HUES48 (cell line): ENCODE results near the gene DAPK1.

Source experiments
- H3K27ac ChIP-seq: one replicate; pipeline ENCODE4 v1.7.0; 2013; ENCODE audit warnings: low read depth, low read length, inconsistent platforms
- H3K27me3 ChIP-seq: 2 replicates; pipeline ENCODE4 v1.6.1; 2013; ENCODE audit warnings: mild to moderate bottlenecking, low read length; ENCODE audit not compliant: control insufficient read depth, insufficient read depth
- H3K36me3 ChIP-seq: 2 replicates; pipeline ENCODE4 v1.6.1; 2013; ENCODE audit warnings: low read length; ENCODE audit not compliant: control insufficient read depth, insufficient read depth
- H3K4me1 ChIP-seq: 2 replicates; pipeline ENCODE4 v1.6.1; 2013; ENCODE audit warnings: mild to moderate bottlenecking, low read length; ENCODE audit not compliant: control insufficient read depth, insufficient read depth
- H3K4me3 ChIP-seq: 2 replicates; pipeline ENCODE4 v1.5.1; 2013; ENCODE audit warnings: mild to moderate bottlenecking, low read depth, low read length
- H3K9ac ChIP-seq: 2 replicates; pipeline ENCODE4 v1.6.1; 2013; ENCODE audit warnings: mild to moderate bottlenecking, low read depth, low read length, moderate library complexity
- H3K9me3 ChIP-seq: 2 replicates; pipeline ENCODE4 v1.6.1; 2013; ENCODE audit warnings: low read length; ENCODE audit not compliant: control insufficient read depth, insufficient read depth

The DAPK1 gene

GRCh38 chr9:87478226-87478992 is 19.3 kb upstream of the DAPK1 start:
- Histone ChIP-seq H3K27me3 (no peaks in the 10 kb centered on the region), H3K27ac (no peak overlapping the region), H3K36me3 (no peaks in the 10 kb centered on the region), H3K9ac (no peak overlapping the region), H3K4me3 (no peak overlapping the region), H3K4me1 (no peaks in the 10 kb centered on the region), H3K9me3 (no peaks in the 10 kb centered on the region)

- H3K4me3 ChIP-seq = no peak overlapping the region
- H3K27me3 ChIP-seq = no peaks in the 10 kb centered on the region
- no peak overlapping the region for H3K9ac ChIP-seq
- H3K4me1 ChIP-seq = no peaks in the 10 kb centered on the region
- H3K9me3 ChIP-seq = no peaks in the 10 kb centered on the region
- no peaks in the 10 kb centered on the region for H3K36me3 ChIP-seq
- no peak overlapping the region for H3K27ac ChIP-seq
These were observed 17.9 kb upstream of the DAPK1 start for GRCh38 chr9:87479801-87480201.

GRCh38 chr9:87481890-87482855 is 15.5 kb upstream of the DAPK1 start:
- no peak overlapping the region for H3K9ac ChIP-seq
- H3K27ac ChIP-seq = no peak overlapping the region
- H3K36me3 ChIP-seq = no peaks in the 10 kb centered on the region
- no peak overlapping the region for H3K4me3 ChIP-seq
- no peaks in the 10 kb centered on the region for H3K9me3 ChIP-seq
- H3K27me3 ChIP-seq = no peaks in the 10 kb centered on the region
- H3K4me1 ChIP-seq = no peaks in the 10 kb centered on the region

- Histone ChIP-seq H3K27me3 (0 out of 2 replicates have a peak, but pooled peaks cover 3% of the 10 kb centered on the region), H3K4me3 (no peak overlapping the region), H3K9ac (no peak overlapping the region), H3K4me1 (no peaks in the 10 kb centered on the region), H3K36me3 (no peaks in the 10 kb centered on the region), H3K27ac (no peak overlapping the region), H3K9me3 (no peaks in the 10 kb centered on the region)
These were observed 7.4 kb upstream of the DAPK1 start for GRCh38 chr9:87490225-87490624.

- H3K4me1 ChIP-seq = no peaks in the 10 kb centered on the region
- no peak overlapping the region for H3K9ac ChIP-seq
- no peak overlapping the region for H3K27ac ChIP-seq
- no peak overlapping the region for H3K4me3 ChIP-seq
- H3K27me3 ChIP-seq = 0 out of 2 replicates have a peak, but pooled peaks cover 3% of the 10 kb centered on the region
- no peaks in the 10 kb centered on the region for H3K9me3 ChIP-seq
- no peaks in the 10 kb centered on the region for H3K36me3 ChIP-seq
These were observed 6.8 kb upstream of the DAPK1 start for GRCh38 chr9:87490907-87491306.

DNA sequence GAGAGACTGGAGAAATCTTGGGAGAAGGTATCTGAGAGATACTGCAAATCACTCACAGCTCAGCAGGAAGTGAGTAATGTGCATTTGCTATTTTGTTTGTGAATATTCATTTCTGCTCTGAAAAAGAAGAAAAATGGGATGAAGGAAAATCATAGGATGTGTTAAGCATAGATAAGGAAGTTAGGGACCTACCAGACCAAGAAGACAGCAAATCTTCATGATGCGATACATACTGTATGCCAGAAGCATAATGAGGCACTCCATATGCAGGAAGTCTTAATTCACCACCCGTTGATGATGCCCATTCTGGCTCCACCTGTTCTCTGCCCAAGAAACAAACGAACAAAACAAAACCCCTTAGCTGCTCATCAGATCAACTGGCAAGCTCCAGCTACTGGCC is 6.1 kb upstream of the DAPK1 start:
- no peaks in the 10 kb centered on the region for H3K9me3 ChIP-seq
- no peak overlapping the region for H3K9ac ChIP-seq
- H3K27me3 ChIP-seq = 0 out of 2 replicates have a peak, but pooled peaks cover 3% of the 10 kb centered on the region
- no peak overlapping the region for H3K27ac ChIP-seq
- no peak overlapping the region for H3K4me3 ChIP-seq
- no peaks in the 10 kb centered on the region for H3K4me1 ChIP-seq
- no peaks in the 10 kb centered on the region for H3K36me3 ChIP-seq

- Histone ChIP-seq H3K9me3 (no peaks in the 10 kb centered on the region), H3K27me3 (0 out of 2 replicates have a peak, but pooled peaks cover 3% of the 10 kb centered on the region), H3K36me3 (no peaks in the 10 kb centered on the region), H3K27ac (no peak overlapping the region), H3K9ac (no peak overlapping the region), H3K4me3 (no peak overlapping the region), H3K4me1 (no peaks in the 10 kb centered on the region)
These were observed 5.0 kb upstream of the DAPK1 start for GRCh38 chr9:87492642-87493041.

DNA sequence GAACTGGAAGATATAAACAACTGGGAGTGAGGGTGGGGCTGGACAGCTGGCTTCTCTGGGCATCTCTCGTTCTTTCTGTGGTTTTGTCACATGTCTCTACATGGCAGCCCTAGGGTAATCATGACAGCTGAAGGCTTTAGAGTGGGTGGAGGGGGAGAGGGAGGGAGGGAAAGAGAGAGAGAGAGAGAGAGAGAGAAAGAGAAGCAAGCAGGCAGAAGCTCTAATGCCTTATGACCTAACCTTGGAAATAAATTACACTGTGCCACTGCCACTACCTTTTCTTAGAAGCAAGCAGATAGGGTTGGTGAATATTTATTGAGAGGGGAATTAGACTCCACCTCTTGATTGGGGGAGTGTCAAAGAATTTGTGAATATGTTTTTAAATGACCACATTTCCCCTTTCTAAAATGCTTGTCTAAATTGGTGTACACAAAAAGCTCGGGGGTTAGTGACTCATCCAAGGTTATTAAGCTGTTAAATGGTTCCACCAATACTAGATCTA is 2.6 kb upstream of the DAPK1 start:
- Histone ChIP-seq H3K4me3 (no peak overlapping the region), H3K27ac (no peak overlapping the region), H3K27me3 (0 out of 2 replicates have a peak, but pooled peaks cover 3% of the 10 kb centered on the region), H3K9ac (no peak overlapping the region), H3K9me3 (no peaks in the 10 kb centered on the region), H3K36me3 (peaks cover 4% of the 10 kb centered on the region; the same call in 1 of the 2 replicates), H3K4me1 (peaks cover 12% of the 10 kb centered on the region)

GRCh38 chr9:87497080-87497603 is 525 bp upstream of the DAPK1 start:
- Histone ChIP-seq H3K9me3 (no peaks in the 10 kb centered on the region), H3K4me3 (peak overlapping the region; percentile 81), H3K36me3 (peaks cover 16% of the 10 kb centered on the region), H3K4me1 (peaks cover 16% of the 10 kb centered on the region), H3K27ac (peak overlapping the region; percentile 76), H3K9ac (peak overlapping the region; percentile 69), H3K27me3 (0 out of 2 replicates have a peak, but pooled peaks cover 3% of the 10 kb centered on the region)

DNA sequence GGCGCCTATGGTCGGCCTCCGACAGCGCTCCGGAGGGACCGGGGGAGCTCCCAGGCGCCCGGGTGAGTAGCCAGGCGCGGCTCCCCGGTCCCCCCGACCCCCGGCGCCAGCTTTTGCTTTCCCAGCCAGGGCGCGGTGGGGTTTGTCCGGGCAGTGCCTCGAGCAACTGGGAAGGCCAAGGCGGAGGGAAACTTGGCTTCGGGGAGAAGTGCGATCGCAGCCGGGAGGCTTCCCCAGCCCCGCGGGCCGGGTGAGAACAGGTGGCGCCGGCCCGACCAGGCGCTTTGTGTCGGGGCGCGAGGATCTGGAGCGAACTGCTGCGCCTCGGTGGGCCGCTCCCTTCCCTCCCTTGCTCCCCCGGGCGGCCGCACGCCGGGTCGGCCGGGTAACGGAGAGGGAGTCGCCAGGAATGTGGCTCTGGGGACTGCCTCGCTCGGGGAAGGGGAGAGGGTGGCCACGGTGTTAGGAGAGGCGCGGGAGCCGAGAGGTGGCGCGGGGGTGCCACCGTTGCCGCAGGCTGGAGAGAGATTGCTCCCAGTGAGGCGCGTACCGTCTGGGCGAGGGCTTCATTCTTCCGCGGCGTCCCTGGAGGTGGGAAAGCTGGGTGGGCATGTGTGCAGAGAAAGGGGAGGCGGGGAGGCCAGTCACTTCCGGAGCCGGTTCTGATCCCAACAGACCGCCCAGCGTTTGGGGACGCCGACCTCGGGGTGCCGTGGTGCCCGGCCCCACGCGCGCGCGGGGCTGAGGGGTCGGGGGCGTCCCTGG is 561 bp downstream of the DAPK1 start:
- Histone ChIP-seq H3K4me3 (peak overlapping the region; percentile 81), H3K27ac (peak overlapping the region; percentile 76), H3K27me3 (no peaks in the 10 kb centered on the region), H3K36me3 (peaks cover 25% of the 10 kb centered on the region), H3K9me3 (no peaks in the 10 kb centered on the region), H3K4me1 (peaks cover 16% of the 10 kb centered on the region), H3K9ac (peak overlapping the region; percentile 69)
